ENCODE results near the gene SPAG17.

Gene SPAG17

GRCh38 chr1:118049981-118050380, 135.0 kb downstream of the SPAG17 start:
- peak; percentile 9 for DNase-seq

GRCh38 chr1:118047650-118048224, 137.3 kb downstream of the SPAG17 start:
- no peak for DNase-seq

DNA sequence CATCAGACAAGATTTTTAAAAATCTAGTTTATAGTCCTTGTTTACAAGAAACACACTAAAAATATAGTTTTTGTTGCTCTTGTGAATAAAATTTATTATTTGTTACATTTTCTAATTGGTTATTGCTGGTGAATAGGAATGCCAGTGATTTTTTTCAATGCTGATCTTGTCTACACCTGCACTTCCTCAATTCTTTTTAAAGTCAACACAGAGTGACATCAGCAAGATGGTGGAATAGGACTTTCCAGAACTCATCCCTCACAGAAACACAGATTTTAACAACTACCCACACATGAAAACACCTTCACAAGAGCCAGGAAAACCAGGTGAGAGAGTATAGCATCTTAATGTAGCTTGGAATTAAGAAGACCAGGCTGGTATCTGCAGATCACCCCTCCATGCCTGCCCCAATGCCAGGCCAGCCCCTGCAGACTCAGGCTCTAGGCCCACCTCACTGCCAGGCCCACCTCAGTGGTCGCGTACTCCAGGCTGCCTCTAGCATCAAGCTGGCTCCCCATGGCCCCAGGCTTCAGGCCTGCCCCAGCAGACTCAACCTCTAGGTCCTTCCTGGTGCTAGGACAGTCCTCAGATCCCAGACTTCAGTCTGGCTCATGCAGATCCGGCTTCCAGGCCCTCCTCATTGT, 137.9 kb downstream of the SPAG17 start:
- no peak for DNase-seq

GRCh38 chr1:118043624-118044023, 141.4 kb downstream of the SPAG17 start:
- no peak for DNase-seq

DNA sequence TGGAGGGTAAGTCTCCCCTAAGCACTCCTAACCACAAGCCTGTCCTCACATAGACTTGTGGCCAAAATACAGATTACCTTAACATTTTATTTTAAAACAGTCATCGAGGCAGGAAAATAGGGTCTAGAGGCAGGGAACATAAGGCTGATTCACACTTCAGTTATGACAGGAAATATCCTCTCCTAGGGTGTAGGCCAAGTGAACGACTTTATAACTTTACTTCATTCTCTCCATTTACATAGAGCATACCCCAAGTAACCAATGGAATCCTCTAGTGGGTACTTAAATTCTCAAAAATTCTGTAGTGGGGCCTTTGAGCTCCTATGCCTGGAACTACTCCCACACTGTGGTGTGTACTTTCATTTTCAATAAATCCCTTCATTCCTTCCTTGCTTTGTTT, 142.5 kb downstream of the SPAG17 start:
- no peak for DNase-seq

- no peak for DNase-seq
These were observed 145.9 kb downstream of the SPAG17 start for GRCh38 chr1:118039170-118039569.

DNA sequence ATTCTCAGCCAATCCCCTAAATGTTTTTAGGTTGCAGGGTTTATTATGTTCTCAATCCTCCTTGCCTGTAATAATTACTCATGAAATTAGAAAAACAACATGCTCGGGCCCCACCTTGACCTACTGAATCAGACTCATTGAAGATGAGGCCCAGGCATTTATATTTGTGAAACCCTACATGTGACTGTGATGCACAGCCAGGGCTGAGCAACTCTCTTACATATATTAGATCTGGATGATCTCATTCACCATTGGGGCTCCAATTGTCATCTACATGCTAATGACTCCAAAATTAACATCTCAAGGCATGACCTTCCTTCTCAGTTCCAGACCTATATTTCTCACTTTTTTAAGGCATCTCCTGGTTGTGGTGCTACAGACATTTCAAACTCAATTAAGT, 152.1 kb downstream of the SPAG17 start:
- DNase-seq = no peak

DNA sequence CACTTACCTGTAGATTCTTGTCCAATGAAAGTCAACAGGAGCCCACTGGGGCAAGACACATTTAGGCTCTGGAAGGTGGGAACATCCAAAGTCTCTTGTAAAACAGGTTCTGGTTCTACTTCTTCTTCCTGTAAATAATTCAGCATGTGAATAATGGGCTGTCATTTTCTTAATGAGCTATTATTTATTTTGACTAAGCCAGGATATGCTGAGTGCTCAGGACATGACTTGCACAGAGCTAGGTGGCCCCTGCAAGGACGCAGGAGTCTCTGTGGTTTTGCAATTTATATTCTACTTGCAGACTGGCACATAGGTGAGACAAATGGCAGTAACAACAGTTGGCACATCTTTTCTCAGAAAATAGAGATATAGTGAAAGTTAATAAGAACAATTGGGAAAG, 156.8 kb downstream of the SPAG17 start:
- no peak for DNase-seq

DNA sequence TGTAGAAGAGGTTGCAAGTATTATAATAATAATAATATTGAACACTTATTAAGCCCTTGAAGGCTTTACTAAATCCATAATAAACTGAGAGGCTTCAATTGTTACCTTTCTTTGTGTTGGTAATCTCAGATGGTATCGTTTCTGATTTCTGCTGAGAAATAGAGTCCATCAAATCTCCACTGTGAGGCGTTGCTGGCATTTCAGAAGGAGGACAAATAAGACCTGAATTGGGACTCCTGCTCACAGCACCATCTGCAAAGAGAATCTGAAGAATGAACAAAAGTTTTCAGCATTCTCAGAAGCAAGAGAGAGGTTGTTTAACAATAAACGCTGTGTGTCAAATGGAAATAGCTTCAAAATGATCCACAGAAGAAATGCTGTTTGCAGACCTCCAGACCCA, 161.8 kb downstream of the SPAG17 start:
- DNase-seq = no peak

DNA sequence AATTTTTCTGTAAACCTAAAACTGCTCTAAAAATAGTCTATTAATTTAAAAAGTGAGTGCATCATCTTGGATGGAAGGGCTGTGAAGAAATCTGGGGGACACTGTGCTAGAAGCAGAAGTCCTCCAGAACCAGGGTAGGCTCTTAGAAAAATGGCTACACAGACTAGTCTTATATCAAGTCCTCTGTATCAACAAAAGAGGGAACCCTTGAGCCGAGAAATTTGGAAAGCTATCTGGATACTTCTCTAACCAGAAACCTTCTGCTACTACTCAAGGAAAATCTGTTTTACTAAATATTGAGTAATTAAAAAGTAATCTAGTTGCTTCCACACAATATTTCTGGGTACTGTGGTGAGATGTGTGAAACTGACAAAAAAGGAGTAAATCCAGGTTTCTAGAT, 163.4 kb downstream of the SPAG17 start:
- no peak for DNase-seq

- no peak for DNase-seq
These were observed 167.0 kb downstream of the SPAG17 start for GRCh38 chr1:118018060-118018459.

DNA sequence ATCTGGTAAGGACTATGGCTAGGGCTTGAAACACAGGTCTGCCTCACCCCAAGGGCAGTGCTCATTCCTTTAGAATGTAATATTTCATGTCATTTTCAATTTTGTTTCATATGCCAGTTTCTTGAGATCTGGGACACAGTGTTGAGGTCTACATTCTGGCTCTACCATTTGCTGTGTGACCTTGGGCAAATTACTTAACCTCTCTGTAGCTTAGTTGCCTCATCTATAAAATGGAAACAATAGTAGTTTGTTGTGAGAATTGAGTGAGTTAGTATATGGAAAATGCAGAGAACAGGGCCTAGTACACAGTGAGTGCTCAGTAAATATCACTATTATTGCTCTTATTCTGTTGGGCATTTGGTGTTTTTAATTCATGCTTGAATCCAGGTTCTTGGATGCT, 171.1 kb downstream of the SPAG17 start:
- DNase-seq = no peak

DNA sequence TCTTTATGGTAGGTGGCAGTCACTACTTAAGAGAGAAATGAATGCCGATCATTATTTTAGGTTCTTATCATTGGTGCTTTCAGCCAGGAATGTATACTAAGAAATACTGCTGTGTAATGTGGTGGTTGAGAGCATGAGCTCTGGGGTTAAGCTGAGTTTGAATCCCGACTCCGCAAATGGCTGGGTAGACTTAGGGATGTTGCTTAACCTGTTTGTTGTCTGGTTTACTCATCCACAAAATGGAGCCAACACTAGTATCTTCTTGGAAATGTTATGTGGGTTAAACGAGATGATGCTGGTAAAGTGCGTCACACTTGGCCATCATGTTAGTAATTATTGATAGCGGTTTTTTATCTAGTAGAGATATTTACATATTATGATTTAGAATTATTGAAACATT, 171.7 kb downstream of the SPAG17 start:
- no peak for DNase-seq

DNA sequence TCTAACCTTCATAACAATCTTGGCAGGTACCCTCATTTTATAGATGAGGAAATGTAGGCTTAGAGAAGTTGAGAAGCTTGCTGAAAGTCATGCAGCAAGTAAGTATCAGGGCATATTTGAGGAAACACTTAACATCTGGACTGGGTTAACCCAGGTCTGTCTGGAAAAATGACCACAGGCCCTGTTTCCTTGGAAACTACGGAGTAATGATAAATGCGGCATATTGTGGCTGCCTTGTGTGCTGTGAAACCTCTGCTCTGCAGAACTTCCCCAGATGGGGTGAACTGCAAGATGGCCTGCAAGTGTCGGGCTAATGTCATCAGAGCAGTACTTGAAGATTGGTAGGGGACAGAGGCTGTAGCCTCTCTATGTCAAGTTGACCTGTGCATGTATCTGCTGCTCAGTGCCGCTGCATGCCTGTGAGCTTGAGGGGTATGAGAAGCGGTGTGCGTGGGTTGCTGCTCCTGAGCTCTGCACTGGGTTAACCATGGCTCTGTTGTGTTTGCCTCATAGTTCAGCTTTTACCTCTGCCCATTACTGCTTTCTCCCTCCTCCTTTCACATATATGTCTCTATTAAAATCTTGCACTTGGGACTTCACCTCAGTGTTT, 172.4 kb downstream of the SPAG17 start:
- DNase-seq = no peak

GRCh38 chr1:118008011-118008410, 177.0 kb downstream of the SPAG17 start:
- DNase-seq = no peak

DNA sequence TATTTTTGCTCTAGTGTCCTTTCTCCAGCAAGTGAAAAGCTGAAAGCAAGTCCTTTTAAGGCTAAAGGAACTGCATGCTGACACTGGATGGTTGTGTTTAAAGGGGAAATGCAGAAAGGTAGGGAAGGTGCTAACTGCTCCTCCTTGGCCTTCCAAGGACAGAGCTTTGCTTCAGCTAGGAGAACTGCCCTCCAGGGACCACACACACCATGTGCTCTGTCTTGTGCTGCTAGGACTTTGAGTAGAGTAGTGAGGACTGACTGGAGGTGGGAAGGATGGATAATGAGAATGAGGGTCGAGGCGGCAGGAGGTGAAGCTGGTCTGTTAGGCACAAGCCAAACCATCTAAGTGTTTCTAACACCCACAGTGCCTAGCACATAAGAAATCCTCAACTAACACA, 177.6 kb downstream of the SPAG17 start:
- DNase-seq = no peak

DNA sequence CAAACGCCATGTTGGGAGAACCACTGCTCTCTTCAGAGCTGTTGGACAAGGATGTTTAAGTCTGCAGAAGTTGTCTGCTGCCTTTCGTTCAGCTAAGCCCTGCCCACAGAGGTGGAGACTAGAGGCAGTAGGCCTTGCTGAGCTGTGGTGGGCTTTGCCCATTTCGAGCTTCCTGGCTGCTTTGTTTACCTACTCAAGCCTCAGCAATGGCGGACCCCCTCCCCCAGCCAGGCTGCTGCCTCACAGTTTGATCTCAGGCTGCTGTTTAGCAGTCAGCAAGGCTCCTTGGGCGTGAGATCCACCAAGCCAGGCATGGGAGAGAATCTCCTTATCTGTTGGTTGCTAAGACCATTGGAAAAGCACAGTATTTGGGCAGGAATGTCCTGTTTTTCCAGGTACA, 180.7 kb downstream of the SPAG17 start:
- no peak for DNase-seq

GRCh38 chr1:117985973-117986372, 199.1 kb downstream of the SPAG17 start:
- no peak for DNase-seq

DNA sequence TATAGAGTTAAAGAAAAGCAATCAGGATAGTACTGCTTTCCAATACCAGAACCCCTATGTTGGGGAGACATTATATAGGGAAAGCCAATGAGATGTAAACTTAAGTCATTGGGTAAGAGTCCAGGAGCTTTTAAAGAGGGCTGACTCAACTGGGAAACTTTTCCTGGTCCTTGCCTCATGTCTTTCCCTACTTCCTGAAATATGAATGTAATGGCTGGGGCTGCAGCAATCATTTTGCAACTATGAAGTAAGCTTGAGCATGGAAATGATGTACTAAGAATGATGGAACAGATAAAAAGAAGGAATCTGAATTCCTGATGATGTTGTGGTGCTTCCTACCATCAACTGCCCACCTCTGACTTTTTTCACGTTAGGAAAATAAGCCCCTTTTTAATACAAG, 199.8 kb downstream of the SPAG17 start:
- no peak for DNase-seq

GRCh38 chr1:117981455-117982192, 203.4 kb downstream of the SPAG17 start:
- no peak for DNase-seq

- DNase-seq = no peak
These were observed 208.6 kb downstream of the SPAG17 start for GRCh38 chr1:117976381-117976780.

DNA sequence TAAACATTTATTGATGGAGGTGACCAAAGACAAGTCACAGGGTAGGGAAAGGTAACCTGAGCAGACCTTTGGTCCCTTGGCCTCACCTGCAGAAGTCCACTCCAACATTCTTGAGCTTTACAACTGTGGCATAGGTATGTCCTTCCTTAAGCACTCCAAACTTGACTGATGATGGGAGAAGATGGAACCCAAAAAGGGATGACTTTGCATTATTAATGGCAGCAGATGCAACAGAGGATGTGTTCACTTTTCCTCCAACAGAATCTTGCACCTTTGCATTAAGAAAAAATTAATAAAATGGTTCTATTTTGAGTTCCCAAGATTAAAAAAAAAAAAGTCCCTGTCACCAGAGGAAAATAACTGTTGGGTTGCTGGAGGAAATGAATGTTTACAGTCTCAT, 213.3 kb downstream of the SPAG17 start:
- no peak for DNase-seq

- DNase-seq = no peak
These were observed 214.8 kb downstream of the SPAG17 start for GRCh38 chr1:117970252-117970651.

DNA sequence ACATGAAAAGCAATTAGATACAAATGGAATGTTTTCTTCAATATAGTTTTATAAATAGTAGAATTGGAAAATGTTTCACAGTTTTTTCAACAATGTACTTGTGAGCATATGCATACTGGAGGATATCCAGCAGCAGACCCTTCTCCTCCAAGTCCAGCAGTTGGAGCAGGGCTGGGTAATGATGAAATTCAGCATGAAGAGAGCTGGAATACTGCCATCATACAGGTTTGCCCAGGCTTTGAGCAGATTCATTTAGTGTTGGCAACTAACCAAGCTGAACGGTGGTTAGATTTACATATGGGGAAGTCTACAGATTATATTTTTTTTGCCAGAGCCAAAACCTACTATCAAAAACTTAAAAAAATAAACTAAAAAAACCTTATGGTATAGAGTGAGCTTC, 217.1 kb downstream of the SPAG17 start:
- no peak for DNase-seq
